ENCODE measurements around the gene OR5B21. TPM values are rescaled to one million over a fixed set of nuclear protein-coding genes. Genes with fewer than 3 reads are reported as not detected.

Gene OR5B21
- not detected in 2 replicates for total RNA-seq

GRCh38 chr11:58508005-58508404 lies at the start of gene OR5B21:
OR5B21 (minus strand) TSS chr11:58508105; CDS start chr11:58508105, 0 bp downstream.
- no peak within 1 kb of the TSS for H3K4me3 ChIP-seq (ENCODE audit: low read depth, low read length)
- TF ChIP-seq CTCF (conservative IDR thresholded peaks at IDR 0.05; ENCODE audit: low read depth, low read length) = no peak
- no peak for DNase-seq (ENCODE audit: low read depth)

- H3K4me3 ChIP-seq (ENCODE audit: low read depth, low read length) = no peak overlapping the region
- DNase-seq (ENCODE audit: low read depth) = no peak
- TF ChIP-seq CTCF (conservative IDR thresholded peaks at IDR 0.05; ENCODE audit: low read depth, low read length) = no peak
These were observed 41.7 kb upstream of the OR5B21 start for GRCh38 chr11:58549644-58550043.

- no peak for DNase-seq (ENCODE audit: low read depth)
- no peak for TF ChIP-seq CTCF (conservative IDR thresholded peaks at IDR 0.05; ENCODE audit: low read depth, low read length)
These were observed 38.9 kb upstream of the OR5B21 start for GRCh38 chr11:58546841-58547240.

GRCh38 chr11:58531865-58532341 lies 24.0 kb upstream of the OR5B21 start:
- no peak for TF ChIP-seq CTCF (conservative IDR thresholded peaks at IDR 0.05; ENCODE audit: low read depth, low read length)
- H3K4me3 ChIP-seq (ENCODE audit: low read depth, low read length) = no peak overlapping the region
- no peak for DNase-seq (ENCODE audit: low read depth)

More at GRCh38 chr11:58546841-58547240, 38.9 kb upstream of the OR5B21 start:
- no peak overlapping the region for H3K4me3 ChIP-seq (ENCODE audit: low read depth, low read length)

GRCh38 chr11:58530236-58530635 lies 22.3 kb upstream of the OR5B21 start:
- TF ChIP-seq CTCF (conservative IDR thresholded peaks at IDR 0.05; ENCODE audit: low read depth, low read length) = no peak
- no peak overlapping the region for H3K4me3 ChIP-seq (ENCODE audit: low read depth, low read length)
- DNase-seq (ENCODE audit: low read depth) = no peak

GRCh38 chr11:58527429-58527828 lies 19.5 kb upstream of the OR5B21 start:
- DNase-seq (ENCODE audit: low read depth) = no peak
- no peak for TF ChIP-seq CTCF (conservative IDR thresholded peaks at IDR 0.05; ENCODE audit: low read depth, low read length)
- H3K4me3 ChIP-seq (ENCODE audit: low read depth, low read length) = no peak overlapping the region

GRCh38 chr11:58526721-58527120 lies 18.8 kb upstream of the OR5B21 start:
- no peak for TF ChIP-seq CTCF (conservative IDR thresholded peaks at IDR 0.05; ENCODE audit: low read depth, low read length)
- no peak for DNase-seq (ENCODE audit: low read depth)
- H3K4me3 ChIP-seq (ENCODE audit: low read depth, low read length) = no peak overlapping the region
